GM18511 (cell line): ENCODE measurements around the gene PARPBP.
"Not testable (repeated sequence)": the region's sequence is repeated elsewhere in the genome, so short reads cannot be mapped to it uniquely, and the experiment has no call there.

Experiments used
- ATAC-seq: cut with Tn5 transposase; IDR thresholded peaks from one replicate; pipeline ENCODE4 v1.9.1; 2021; ENCODE audit warnings: mild to moderate bottlenecking, moderate library complexity; ENCODE audit not compliant: unreplicated experiment

Gene PARPBP

DNA sequence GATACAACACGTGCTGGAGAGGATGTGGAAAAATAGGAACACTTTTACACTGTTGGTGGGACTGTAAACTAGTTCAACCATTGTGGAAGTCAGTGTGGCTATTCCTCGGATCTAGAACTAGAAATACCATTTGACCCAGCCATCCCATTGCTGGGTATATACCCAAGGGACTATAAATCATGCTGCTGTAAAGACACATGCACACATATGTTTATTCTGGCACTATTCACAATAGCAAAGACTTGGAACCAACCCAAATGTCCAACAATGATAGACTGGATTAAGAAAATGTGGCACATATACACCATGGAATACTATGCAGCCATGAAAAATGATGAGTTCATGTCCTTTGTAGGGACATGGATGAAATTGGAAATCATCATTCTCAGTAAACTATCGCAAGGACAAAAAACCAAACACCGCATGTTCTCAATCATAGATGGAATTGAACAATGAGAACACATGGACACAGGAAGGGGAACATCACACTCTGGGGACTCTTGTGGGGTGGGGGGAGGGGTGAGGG, 27.1 kb downstream of the PARPBP start:
- ATAC-seq = not testable (repeated sequence)

DNA sequence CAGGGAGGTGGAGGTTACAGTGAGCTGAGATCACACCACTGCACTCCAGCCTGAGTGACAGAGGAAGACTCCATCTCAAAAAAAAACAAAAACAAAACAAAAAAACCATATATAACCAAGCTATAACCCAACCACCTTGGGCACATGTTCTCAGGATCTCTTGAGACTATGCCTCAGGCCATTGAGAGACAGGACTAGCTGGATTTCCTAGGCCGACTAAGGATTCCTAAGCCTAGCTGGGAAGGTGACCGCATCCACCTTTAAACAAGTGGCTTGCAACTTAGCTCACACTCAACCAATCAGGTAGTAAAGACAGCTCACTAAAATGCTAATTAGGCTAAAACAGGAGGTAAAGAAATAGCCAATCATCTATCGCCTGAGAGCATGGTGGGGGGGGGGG, 35.2 kb downstream of the PARPBP start:
- not testable (repeated sequence) for ATAC-seq

DNA sequence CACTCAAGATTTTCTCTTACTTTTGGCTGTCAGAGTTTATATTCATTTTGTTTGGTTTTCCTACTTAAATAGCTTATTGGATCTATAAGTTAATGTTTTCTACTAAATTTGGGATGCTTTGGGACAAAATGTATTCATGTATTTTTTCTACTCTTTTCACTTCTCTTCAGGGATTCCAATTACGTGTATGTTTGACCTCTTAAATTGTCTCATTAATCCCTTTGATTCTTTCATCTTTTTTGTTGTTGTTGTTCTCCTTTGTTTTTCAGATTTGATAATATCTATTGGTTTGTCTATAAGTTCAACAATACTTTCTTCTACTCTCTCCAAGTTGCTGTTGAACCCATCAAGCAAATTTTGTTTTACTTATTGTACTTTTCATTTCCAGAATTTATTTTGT, 43.4 kb downstream of the PARPBP start:
- no peak for ATAC-seq

DNA sequence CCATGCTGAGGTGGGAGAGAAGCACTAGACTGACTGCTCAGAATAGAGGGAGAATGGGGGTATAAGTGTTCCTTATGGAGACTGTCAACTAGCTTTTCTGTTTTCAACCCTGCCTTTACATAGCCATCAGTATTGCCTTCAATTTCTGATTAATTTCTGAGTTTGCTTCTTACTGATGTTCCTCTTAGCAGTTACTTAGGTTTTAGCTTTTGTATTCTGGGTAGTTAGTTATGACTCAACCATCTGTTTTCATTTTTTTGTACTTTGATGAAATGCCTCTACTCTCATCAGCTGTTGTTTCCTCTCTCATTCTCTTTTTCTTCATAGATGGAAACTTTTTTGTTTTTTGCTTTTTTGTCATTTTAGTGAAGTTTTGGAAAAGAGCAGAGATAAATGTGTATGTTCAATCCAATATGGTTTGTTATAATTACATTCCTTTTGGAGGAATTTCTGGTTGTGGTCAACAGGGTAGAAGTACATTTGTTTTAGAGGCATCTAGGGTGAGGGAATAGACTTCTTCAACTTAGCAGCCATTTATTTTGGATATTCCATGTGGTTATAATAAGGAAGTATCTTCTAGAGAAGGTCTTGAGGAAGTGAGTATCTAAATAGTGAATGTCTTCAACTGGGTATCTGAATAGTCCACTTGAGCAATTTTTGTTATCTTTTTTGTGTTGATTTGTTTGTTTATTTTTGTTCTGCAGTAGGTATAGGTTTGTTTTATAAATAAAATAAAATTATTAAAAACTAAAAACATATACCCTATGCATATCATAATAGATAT, 48.0 kb downstream of the PARPBP start:
- ATAC-seq = peak; percentile 62

DNA sequence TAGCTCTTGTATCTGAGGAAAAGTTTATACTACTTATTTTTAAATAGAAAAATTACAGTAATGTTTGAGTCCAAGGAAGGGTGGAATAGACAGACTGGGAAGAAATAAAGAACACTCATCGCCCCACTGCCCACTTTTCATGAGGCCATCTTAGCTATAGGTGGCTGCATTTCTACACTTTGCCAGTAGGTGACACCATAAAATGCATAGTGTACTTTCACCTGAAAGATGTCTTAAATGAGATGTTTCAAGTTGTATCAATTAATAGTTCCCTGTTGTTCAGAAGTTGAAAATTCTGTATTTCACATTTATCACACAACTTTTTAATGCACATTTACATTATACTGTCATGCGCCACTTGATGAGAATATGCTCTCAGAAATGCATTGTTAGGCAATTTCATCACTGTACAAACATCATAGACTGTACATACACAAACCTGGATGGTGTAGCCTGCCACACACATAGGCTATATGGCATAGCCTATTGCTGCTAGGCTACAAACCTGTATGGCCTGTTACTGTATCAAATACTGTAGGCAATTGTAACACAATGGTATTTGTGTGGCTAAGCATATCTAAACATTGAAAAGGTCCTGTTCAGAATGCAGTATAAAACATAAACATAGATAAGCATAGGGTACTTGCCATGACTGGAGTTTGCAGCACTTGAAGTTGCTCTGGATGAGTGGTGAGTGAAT, 50.1 kb downstream of the PARPBP start:
- ATAC-seq = peak; percentile 53

DNA sequence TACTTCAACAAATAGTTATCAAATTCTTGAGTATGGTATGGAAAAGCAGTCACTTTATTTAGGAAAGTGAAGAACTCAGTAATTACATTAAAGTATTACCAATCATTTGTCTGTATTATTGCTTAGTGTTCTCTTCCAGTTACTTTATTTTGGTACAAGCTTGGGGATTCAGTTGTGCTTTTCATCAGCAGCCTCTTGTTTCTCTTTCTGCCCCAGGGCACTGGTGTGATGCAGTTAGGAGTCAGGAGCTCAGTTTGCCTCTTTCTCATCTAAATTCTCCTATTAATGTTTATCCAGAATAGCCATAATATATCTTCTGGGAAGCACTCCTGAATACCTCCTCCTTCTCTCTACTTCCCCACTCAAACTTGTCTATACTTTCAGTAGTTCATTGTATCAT, 52.0 kb downstream of the PARPBP start:
- ATAC-seq = no peak

DNA sequence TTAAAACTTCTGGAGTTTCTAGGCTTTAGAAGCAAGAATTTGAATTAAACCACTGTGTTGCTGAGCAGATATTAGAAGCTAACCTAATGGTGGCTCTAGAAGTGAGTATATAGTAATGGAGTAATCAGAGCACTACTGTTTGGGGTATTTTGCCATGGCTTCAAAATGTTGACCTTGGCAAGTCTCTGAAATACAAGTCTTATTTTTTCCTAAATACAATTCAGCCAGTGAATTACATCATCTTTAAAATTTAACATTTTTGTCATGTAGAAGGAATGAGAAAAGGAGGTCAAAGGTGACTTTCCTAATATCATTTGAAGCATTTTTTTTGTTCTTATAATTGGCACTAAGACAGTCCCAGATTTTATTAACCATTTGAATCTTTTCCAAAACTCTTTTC, 52.5 kb downstream of the PARPBP start:
- no peak for ATAC-seq

DNA sequence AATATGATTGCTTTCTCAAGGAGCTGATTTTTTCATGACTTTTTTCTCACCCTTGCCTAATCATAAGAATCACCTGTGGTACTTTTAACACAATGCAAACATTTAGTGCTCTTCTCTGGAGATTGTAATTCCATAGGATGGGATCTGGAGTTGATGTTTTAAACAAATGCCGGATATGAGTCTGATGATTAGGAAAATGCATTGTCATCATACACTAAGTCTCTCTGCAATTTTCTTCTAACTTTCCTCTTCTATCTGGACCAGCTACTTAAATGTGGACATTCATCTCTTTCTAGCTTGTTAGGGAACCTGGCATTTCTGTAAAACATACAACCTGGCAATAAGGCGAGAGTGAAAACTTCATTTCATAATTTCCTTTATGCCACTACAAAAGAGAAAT, 54.1 kb downstream of the PARPBP start:
- no peak for ATAC-seq

DNA sequence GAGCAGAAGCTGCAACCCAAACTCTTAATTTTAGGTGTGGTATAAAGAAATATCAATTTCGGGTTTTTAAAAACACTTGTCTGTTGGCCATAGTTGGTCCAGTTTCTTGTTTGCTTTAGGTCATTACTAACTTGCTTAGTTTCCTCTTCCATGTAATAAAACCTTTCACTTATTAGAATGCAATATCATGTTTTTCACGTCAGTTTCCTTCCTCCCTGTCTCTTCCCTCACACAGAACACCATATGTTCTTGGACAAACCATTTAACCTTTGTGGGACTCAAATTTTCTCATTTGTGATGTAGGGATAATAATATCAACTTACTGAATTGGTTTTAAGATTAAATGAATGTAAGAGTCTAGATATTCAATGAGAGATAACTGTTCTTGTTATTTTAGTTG, 54.8 kb downstream of the PARPBP start:
- ATAC-seq = no peak

DNA sequence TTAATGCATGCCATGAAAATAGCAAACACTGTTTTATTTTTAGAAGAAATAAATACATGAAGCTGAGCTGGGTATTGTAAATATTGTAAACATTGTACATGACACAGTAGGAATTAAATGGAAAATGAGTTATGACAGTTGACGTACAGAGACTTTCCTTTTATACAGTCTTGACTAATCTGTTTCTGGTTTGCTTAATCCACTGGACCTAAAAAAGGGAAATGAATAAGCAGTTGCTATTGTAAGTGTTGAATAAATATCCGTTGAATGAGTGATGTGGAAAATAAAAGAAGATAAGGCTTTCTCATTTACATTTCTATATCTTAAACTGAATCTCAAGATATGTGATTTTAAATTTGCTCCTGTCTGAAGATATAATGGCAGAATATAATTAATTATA, 62.7 kb downstream of the PARPBP start:
- no peak for ATAC-seq

DNA sequence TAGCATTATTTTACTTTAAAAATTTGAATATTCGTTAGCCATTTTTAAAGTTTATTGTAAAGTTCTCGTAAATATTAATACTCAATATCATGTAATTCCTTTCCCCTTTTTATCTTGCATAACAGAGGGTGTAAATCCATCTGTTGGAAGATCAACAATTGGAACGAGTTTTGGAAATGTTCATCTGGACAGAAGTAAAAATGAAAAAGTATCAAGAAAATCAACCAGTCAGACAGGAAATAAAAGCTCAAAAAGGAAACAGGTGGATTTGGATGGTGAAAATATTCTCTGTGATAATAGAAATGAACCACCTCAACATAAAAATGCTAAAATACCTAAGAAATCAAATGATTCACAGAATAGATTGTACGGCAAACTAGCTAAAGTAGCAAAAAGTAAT, 75.8 kb downstream of the PARPBP start:
- ATAC-seq = no peak

DNA sequence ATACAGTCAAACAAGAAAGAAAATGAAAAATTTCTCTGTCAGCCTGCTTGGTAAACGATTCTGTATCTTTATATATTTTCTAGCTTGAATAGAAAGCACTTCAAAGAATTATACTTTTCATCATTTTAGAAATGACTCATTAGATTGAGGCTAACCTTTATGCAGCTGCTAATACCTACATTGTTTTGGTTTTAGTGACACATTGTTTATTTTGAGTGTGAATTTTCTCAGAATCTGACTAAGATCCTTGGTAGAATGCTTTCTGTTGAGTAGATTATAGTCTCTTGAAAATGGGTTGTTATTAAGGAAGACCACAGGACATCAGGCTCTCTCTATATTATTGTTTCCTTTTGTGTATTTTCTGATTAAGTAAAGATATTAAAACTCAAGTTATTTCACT, 77.8 kb downstream of the PARPBP start, which contains the start of gene PMCH:
Gene PMCH (minus strand): TSS at position 45 of the 400 bp plus-strand sequence. CDS start 63 bp downstream, outside the sequence.
- peak; percentile 72 for ATAC-seq

DNA sequence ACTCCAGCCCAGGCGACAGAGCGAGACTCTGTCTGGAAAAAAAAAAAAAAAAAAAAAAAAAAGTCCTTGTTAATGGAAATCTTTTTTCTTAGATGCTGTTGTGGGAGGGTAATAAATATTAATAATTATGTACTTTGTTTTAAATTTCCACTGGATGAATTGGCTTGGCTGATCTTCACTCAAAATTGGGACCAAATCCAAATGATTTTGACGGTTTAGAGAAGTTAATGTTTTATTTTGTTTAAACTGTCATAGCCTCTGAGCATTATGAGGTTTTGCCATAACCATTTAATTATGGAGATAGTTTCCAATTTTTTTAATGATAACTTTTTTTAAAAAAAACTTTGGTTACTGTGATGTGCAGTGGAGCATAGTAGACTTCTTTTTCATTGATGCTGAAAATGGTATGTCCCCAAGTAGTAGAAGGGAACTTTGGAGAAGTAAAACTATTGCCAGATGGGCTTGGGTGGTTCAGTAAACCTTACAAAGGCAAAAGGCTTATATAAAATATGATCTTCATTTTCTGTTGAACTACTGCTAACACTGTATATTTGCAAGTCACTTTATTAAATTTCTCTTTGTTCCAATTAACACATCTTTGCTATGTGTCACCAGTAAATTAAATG, 81.6 kb downstream of the PARPBP start:
- no peak for ATAC-seq

DNA sequence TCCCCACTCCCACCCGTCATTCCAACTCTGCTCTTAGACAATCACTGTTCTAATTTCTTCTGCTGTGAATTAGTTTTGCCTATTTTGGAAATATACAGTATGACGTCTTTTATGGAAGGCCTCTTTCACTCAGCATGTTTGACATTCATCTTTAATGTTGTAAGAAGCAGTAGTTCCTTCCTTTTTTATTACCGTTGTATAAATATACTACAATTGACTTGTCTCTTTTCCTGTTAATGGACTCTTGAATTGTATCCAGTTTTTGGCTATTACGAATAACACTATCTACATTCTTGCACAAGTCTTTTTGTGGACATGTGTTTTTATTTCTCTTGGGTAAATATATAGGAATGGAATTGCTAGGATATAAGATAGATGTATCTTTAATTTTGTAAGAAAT, 82.6 kb downstream of the PARPBP start:
- no peak for ATAC-seq

DNA sequence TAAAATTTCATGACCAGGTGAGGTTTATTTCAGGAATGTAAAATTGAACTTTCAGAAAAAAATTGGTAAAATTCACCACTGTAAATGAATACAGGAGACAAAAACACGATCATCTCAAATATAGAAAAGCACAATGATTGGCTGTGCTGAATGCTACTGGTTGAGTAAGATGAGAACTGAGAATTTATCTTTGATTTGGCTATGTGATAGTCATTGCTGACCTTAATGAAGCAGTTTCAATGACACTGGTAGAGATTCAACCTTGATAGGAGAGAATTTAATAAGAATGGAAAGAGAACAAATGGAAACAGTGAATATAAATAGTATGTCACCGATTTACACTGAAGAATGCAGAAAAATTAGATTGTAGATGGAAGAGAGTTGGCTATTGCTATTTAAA, 84.0 kb downstream of the PARPBP start:
- no peak for ATAC-seq

DNA sequence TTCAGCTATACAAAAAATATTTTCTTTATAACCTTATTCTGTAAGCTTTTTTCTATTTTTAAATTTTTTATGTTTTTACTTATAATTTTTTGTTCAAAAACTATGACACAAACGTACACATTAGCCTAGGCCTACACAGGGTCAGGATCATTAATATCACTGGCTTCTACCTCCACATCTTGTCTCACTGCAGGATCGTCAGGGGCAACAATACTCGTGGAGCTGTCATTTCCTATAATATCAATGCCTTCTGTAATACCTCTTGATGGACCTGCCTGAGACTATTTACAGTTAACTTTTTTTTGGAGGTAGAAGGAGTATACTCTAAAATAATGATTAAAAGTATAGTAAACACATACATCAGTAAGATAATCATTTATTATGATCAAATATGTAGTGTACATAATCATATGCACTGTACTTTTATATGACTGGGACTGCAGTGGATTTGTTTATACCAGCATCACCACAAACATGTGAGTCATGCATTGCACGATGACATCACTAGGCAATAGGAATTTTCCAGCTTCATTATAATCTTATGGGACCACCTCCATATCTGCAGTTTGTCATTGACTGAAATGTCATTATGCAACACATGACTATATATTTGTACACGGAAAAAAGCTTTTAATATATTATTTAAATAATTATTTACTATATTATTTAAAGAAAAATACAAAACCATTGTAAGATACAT, 96.2 kb downstream of the PARPBP start:
- no peak for ATAC-seq

DNA sequence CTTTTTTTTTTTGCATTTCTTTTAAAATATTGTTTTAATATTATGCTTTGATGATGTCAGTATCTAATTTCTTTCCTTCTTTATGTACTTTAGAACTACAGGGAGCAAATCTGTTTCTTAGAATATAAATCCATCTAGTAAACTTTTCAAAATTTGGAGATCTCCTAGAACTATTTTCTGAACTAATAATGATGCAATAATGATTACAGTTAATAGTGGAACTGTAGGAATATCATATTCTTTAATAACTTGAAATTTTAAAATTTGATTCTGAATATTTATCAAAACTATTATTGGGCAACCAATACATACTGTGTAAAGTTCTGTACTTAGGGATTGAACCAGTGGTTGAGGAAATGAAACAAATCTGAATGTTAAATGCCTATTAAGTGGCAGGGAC, 100.8 kb downstream of the PARPBP start:
- ATAC-seq = no peak

DNA sequence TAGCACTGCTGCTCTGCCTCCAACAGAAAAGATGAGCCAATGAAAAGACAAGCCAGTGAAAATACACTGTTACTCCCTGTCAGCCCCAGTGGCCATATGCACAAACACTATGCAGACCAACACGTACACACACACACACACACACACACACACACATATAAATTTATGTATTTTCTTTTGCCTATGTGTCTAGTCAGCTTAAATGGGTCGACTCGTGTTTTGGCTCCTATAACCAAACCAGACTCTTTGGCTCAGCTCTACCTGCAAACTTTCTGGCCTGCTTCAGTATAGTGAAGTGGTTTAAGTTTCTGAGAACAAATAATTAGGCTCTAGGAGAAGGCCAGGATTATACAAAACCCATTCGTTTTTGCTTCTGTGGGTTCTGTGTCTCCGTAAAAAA, 108.0 kb downstream of the PARPBP start:
- ATAC-seq = no peak

DNA sequence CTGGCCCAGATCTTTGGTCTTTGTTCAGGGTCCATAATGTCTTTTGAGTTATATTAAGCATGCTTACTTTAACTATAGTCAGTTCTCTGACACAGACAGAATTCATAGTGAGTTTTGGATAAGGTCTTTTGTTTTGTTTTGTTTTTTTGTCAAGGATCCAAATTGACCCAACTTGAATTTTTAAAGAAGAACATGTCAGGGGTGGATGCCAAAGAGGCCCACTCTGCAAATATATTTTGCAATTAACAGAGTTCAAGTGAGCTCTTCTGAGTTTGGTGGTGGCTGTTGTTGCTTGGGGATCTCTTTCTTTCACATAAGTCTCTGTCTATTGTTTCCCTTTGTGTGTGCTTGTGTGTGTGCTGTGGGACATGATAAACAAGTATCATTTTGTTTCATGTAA, 112.1 kb downstream of the PARPBP start:
- ATAC-seq = no peak

DNA sequence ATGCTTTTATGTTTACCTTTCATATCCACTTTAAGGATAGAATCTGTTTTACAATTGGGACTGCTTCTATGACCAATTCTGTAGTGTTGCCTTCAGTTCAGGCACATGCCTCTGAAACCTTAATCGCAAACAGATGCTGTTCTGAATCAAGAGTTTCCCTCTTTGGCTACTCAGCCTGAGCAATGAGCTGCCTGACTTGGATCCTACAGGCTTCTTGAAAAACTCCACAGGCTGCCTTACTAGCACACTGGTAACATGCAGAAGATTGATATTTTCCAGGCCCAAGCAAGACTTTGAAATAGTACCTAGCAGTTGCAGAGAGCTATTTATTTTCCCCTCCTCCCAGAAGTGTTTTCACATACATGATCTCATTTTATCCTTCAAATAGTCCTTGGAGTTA, 112.5 kb downstream of the PARPBP start:
- no peak for ATAC-seq

DNA sequence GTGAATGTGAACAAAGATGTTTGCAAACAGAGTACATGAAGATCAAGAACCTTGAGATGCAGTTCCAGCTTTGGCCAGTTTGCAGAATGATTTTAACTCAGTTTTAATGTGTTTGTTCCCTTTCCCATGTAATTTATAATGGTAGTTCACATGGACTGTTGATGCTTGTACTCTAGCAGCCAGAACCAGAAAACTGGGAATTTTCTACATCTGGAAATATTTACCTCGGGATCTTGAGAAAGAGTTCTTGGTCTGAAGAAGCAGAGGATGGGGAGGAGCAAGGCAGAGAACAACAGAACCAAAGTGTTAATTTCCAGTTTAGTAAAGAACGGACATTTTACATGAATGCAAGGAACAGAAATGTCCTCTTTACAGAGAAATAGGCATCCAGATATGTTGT, 114.6 kb downstream of the PARPBP start:
- ATAC-seq = no peak
